ENCODE results near the gene TM9SF4.

GRCh38 chr20:32144898-32145662 lies 35.6 kb downstream of the TM9SF4 start:
- TF ChIP-seq GFI1B (tag by site-specific recombination; IDR thresholded peaks at IDR 0.05) (no peak), SP2 (tag by site-specific recombination; IDR thresholded peaks at IDR 0.05) (no peak), ZNF214 (tag by site-specific recombination; IDR thresholded peaks at IDR 0.05; ENCODE audit: borderline replicate concordance) (no peak), CTCF (tag by site-specific recombination; IDR thresholded peaks at IDR 0.05) (no peak), ZNF148 (tag by site-specific recombination; IDR thresholded peaks at IDR 0.05; ENCODE audit: borderline replicate concordance) (no peak)
